Loucy (cell line): ENCODE results near the gene PODN.

Experiments used
- H2AFZ ChIP-seq: fragments of 200-600 bp; sonication (generic); 2 replicates; pipeline ENCODE4 v1.6.0; 2016; ENCODE audit warnings: antibody characterized with exemption, mild to moderate bottlenecking, low read length, moderate library complexity
- H3F3A ChIP-seq: fragments of 200-600 bp; 2 replicates; pipeline ENCODE4 v1.6.0; 2016; ENCODE audit warnings: antibody characterized with exemption, low read depth, mild to moderate bottlenecking
- H3K27me3 ChIP-seq: fragments of 200-600 bp; sonication (generic); 2 replicates; pipeline ENCODE4 v1.6.1; 2014; ENCODE audit warnings: low read length, mild to moderate bottlenecking; ENCODE audit not compliant: insufficient read depth, poor library complexity, severe bottlenecking
- H3K36me3 ChIP-seq: fragments of 200-600 bp; sonication (generic); 2 replicates; pipeline ENCODE4 v1.6.1; 2016; ENCODE audit warnings: low read length; ENCODE audit not compliant: insufficient read depth
- H3K4me1 ChIP-seq: fragments of 200-600 bp; sonication (generic); 2 replicates; pipeline ENCODE4 v1.5.1; 2014; ENCODE audit warnings: low read length, mild to moderate bottlenecking; ENCODE audit not compliant: insufficient read depth, poor library complexity, severe bottlenecking
- H3K4me2 ChIP-seq: fragments of 200-600 bp; sonication (generic); 2 replicates; pipeline ENCODE4 v1.6.0; 2014; ENCODE audit warnings: antibody characterized with exemption, low read length, low read depth, mild to moderate bottlenecking; ENCODE audit not compliant: poor library complexity, severe bottlenecking
- H3K4me3 ChIP-seq: fragments of 200-600 bp; sonication (generic); 2 replicates; pipeline ENCODE4 v1.5.1; 2014; ENCODE audit warnings: low read length, mild to moderate bottlenecking, mixed read lengths; ENCODE audit not compliant: poor library complexity, severe bottlenecking
- H3K79me2 ChIP-seq: fragments of 200-600 bp; sonication (generic); 2 replicates; pipeline ENCODE4 v1.6.1; 2014; ENCODE audit warnings: low read length; ENCODE audit not compliant: insufficient read depth
- H3K9ac ChIP-seq: fragments of 200-600 bp; sonication (generic); 2 replicates; pipeline ENCODE4 v1.6.0; 2014; ENCODE audit warnings: mild to moderate bottlenecking, low read depth, low read length, moderate library complexity; ENCODE audit not compliant: poor library complexity, severe bottlenecking
- H3K9me2 ChIP-seq: fragments of 200-600 bp; sonication (generic); replicated peaks from 2 replicates; pipeline ENCODE4 v1.6.1; 2016; ENCODE audit warnings: low read depth, low read length, mixed read lengths
- H3K9me3 ChIP-seq: fragments of 200-600 bp; sonication (generic); 2 replicates; pipeline ENCODE4 v1.6.1; 2014; ENCODE audit warnings: mild to moderate bottlenecking, antibody characterized with exemption, low read length, low read depth; ENCODE audit not compliant: insufficient read depth
- H4K20me1 ChIP-seq: fragments of 200-600 bp; sonication (generic); 2 replicates; pipeline ENCODE4 v1.6.0; 2014; ENCODE audit warnings: antibody characterized with exemption, low read length, mild to moderate bottlenecking; ENCODE audit not compliant: insufficient read depth, poor library complexity, severe bottlenecking
- CTCF ChIP-seq: fragments of 200-600 bp; sonication (generic); conservative IDR thresholded peaks from 2 replicates; pipeline ENCODE4 v1.5.1; 2014; ENCODE audit warnings: mild to moderate bottlenecking, antibody characterized with exemption, low read length
- EZH2phosphoT487 ChIP-seq: fragments of 200-600 bp; IDR thresholded peaks from 2 replicates; pipeline ENCODE4 v1.6.1; 2018; ENCODE audit warnings: antibody characterized with exemption, mild to moderate bottlenecking, moderate library complexity, borderline replicate concordance

PODN gene

DNA sequence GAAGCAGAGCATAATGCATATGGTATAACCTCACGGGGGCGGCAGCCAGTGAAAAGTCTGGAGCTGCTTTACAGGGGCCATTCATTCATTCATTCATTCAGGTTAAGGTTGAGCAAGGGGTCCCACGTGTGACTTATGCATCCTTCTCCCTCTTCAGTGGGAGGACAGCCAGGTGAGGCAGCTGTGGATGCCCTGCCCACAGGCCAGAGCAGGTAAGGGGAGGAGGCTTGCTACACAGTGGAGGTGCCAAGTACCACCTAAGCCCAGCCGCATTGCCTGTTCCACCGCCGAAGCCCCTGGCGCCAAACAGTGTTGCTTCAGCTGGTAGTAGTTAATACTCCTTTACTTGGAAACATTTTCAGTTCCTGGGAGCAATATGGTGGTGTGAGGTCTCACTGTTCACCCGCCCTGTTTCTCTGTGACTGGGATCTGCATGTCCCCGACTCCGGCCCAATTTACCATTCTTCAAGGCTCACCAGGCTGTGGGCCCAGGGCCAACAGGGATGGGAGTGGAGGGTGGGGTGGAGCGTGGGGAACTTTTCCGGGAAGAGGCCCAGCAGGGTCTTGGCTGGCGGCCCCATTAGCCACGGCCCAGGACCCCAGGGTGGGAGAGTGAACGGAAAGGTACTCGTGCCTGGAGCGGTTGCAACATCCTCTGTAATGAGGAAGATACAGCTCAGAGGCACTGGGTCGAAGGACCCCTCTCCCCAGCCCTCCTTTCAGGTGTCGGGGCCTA is 722 bp upstream of the PODN start:
- Histone ChIP-seq H3K9me3 (no peaks in the 10 kb centered on the region), H3K36me3 (no peaks in the 10 kb centered on the region), H3K9ac (no peak overlapping the region), H3F3A (no peaks in the 10 kb centered on the region), H2AFZ (no peak overlapping the region), H3K4me2 (no peak overlapping the region), H3K4me3 (no peak overlapping the region), H3K9me2 (no peaks in the 10 kb centered on the region), H4K20me1 (no peaks in the 10 kb centered on the region), H3K79me2 (no peaks in the 10 kb centered on the region), H3K4me1 (no peaks in the 10 kb centered on the region), H3K27me3 (peaks cover 8% of the 10 kb centered on the region)
- TF ChIP-seq EZH2phosphoT487 = no peak
- TF ChIP-seq CTCF = no peak

DNA sequence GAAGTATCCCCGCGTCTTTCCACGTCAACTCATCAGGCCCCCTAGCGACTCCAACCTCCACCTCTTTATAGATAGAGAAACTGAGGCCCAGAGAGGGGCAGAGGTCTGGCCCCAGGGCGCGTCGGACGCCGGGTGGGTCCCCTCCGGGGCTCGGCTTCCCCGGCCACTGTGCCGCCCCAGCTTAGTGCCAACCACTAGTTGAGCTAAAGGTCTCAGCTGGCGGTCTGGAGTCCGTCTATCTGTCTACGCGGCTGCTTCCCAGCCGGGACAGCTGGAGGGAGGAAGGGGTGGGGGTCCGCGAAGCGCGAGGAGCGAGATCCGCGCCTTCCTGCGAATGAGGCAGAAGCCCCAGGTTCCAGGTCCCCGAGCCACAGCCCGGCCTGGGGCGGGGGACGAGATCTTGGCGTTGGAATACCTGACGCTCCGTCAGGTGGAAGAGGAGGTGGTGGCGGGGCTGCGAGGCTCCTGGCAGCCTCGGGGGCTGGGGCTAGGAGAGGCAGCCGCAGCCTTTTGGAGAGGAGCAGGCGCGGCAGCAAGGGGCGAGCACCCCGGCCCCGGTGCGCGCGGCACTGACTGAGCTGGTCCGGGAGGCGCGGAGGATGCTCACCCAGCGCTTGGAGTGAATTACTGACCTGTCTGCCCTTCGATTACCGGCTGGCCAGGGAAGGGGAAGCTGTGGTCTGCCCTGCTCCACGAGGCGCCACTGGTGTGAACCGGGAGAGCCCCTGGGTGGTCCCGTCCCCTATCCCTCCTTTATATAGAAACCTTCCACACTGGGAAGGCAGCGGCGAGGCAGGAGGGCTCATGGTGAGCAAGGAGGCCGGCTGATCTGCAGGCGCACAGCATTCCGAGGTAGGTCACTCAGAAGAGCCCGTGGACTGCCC is 937 bp downstream of the PODN start:
- H3K9me2 ChIP-seq = no peaks in the 10 kb centered on the region
- H3K4me3 ChIP-seq = no peak overlapping the region
- H3K9ac ChIP-seq = no peak overlapping the region
- no peaks in the 10 kb centered on the region for H3K79me2 ChIP-seq
- H3K4me2 ChIP-seq = no peak overlapping the region
- H3F3A ChIP-seq = no peaks in the 10 kb centered on the region
- no peaks in the 10 kb centered on the region for H4K20me1 ChIP-seq
- no peaks in the 10 kb centered on the region for H3K36me3 ChIP-seq
- H3K9me3 ChIP-seq = no peaks in the 10 kb centered on the region
- H3K27me3 ChIP-seq = peaks cover 8% of the 10 kb centered on the region
- TF ChIP-seq CTCF = no peak
- TF ChIP-seq EZH2phosphoT487 = no peak
- no peak overlapping the region for H2AFZ ChIP-seq
- H3K4me1 ChIP-seq = no peaks in the 10 kb centered on the region

DNA sequence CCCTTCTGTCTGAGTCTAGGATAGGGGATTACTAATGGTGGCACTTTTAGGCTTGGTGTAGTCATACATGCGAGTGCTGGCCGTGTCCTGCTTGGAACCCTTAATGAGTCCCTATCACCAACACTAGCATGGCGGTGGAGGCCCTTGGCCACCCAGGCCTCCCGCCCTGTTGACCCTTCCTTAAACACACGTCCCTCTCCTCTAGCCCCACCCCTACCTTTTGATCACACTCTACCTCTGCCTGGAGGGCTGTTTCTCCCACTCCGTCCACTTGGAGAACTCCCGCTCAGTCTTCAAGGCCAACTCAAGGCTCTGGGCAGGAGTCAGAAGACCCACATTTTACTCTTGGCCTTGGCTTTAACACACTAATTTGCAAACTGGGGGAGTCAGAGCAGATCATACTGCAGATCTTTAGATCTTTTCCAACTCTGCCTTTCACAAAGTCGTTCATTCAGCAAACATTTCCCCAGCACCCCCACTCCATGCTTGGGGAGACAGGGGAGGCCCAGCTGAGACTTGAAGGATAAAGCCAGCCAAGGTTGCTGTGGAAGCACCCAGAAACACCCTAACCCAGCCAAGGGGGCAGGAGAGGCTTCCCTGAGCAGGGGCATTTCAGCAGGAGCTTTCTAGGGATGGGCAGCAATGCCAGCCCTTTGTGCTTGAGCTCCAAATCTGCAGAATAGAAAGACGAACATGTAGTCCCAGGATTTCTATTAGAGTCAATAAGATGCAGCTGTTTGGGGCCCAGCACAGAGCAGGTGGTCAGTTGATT is 1.9 kb downstream of the PODN start:
- no peak overlapping the region for H3K4me2 ChIP-seq
- H3K9ac ChIP-seq = no peak overlapping the region
- no peaks in the 10 kb centered on the region for H3K4me1 ChIP-seq
- no peaks in the 10 kb centered on the region for H3K9me2 ChIP-seq
- no peak overlapping the region for H2AFZ ChIP-seq
- no peaks in the 10 kb centered on the region for H3K9me3 ChIP-seq
- no peak overlapping the region for H3K4me3 ChIP-seq
- TF ChIP-seq EZH2phosphoT487 (no peak), CTCF (no peak)
- H3F3A ChIP-seq = no peaks in the 10 kb centered on the region
- H4K20me1 ChIP-seq = no peaks in the 10 kb centered on the region
- no peaks in the 10 kb centered on the region for H3K79me2 ChIP-seq
- no peaks in the 10 kb centered on the region for H3K36me3 ChIP-seq
- H3K27me3 ChIP-seq = peaks cover 8% of the 10 kb centered on the region
